ENCODE measurements around the gene LRRTM2.

The LRRTM2 gene

GRCh38 chr5:138876811-138877210 is 1.7 kb upstream of the LRRTM2 start:
- Histone ChIP-seq H3K4me1 (ENCODE audit: insufficient read depth, low read length) (no peaks in the 10 kb centered on the region), H3K27me3 (ENCODE audit: insufficient read depth, low read length, poor library complexity) (no peaks in the 10 kb centered on the region), H3K9me3 (ENCODE audit: insufficient read depth, low read length, severe bottlenecking) (no peaks in the 10 kb centered on the region), H3K4me2 (ENCODE audit: insufficient read depth, low read length) (no peak overlapping the region), H3K27ac (ENCODE audit: low read length) (no peak overlapping the region), H3K4me3 (ENCODE audit: low read depth in 1 of 2, low read length in 2 of 2) (no peak overlapping the region), H3K9ac (ENCODE audit: low read depth, low read length) (no peak overlapping the region), H4K20me1 (ENCODE audit: insufficient read depth, low read length) (no peaks in the 10 kb centered on the region), H3K36me3 (ENCODE audit: insufficient read depth, low read length) (no peaks in the 10 kb centered on the region), H2AFZ (ENCODE audit: low read depth, low read length) (no peak overlapping the region), H3K79me2 (ENCODE audit: insufficient read depth, low read length) (no peaks in the 10 kb centered on the region)
- DNase-seq (no peak), ATAC-seq (ENCODE audit: insufficient read depth, low read depth) (no peak)
- TF ChIP-seq EZH2 (IDR thresholded peaks at IDR 0.05; ENCODE audit: borderline replicate concordance, low read depth, low read length, severe bottlenecking) (no peak), CTCF (IDR thresholded peaks at IDR 0.05; ENCODE audit: borderline replicate concordance, extremely low read depth, low read length, poor library complexity, severe bottlenecking) (no peak)

GRCh38 chr5:138875946-138876345 is 811 bp upstream of the LRRTM2 start:
- no peak overlapping the region for H3K9ac ChIP-seq (ENCODE audit: low read depth, low read length)
- H3K27ac ChIP-seq (ENCODE audit: low read length), result no peak overlapping the region
- H3K4me1 ChIP-seq (ENCODE audit: insufficient read depth, low read length), result no peaks in the 10 kb centered on the region
- ATAC-seq (ENCODE audit: insufficient read depth, low read depth), result no peak
- H3K4me3 ChIP-seq (ENCODE audit: low read depth in 1 of 2, low read length in 2 of 2), result no peak overlapping the region
- H3K27me3 ChIP-seq (ENCODE audit: insufficient read depth, low read length, poor library complexity), result no peaks in the 10 kb centered on the region
- no peak overlapping the region for H2AFZ ChIP-seq (ENCODE audit: low read depth, low read length)
- H3K9me3 ChIP-seq (ENCODE audit: insufficient read depth, low read length, severe bottlenecking), result no peaks in the 10 kb centered on the region
- DNase-seq, result no peak
- no peaks in the 10 kb centered on the region for H3K36me3 ChIP-seq (ENCODE audit: insufficient read depth, low read length)
- H3K79me2 ChIP-seq (ENCODE audit: insufficient read depth, low read length), result no peaks in the 10 kb centered on the region
- no peak overlapping the region for H3K4me2 ChIP-seq (ENCODE audit: insufficient read depth, low read length)
- no peaks in the 10 kb centered on the region for H4K20me1 ChIP-seq (ENCODE audit: insufficient read depth, low read length)
- TF ChIP-seq CTCF (IDR thresholded peaks at IDR 0.05; ENCODE audit: borderline replicate concordance, extremely low read depth, low read length, poor library complexity, severe bottlenecking) (no peak), EZH2 (IDR thresholded peaks at IDR 0.05; ENCODE audit: borderline replicate concordance, low read depth, low read length, severe bottlenecking) (no peak)

- ATAC-seq (ENCODE audit: insufficient read depth, low read depth), result no peak
- H3K4me3 ChIP-seq (ENCODE audit: low read depth in 1 of 2, low read length in 2 of 2), result no peak overlapping the region
- H3K36me3 ChIP-seq (ENCODE audit: insufficient read depth, low read length), result no peaks in the 10 kb centered on the region
- no peak for DNase-seq
- H3K4me2 ChIP-seq (ENCODE audit: insufficient read depth, low read length), result no peak overlapping the region
- TF ChIP-seq CTCF (IDR thresholded peaks at IDR 0.05; ENCODE audit: borderline replicate concordance, extremely low read depth, low read length, poor library complexity, severe bottlenecking) (no peak), EZH2 (IDR thresholded peaks at IDR 0.05; ENCODE audit: borderline replicate concordance, low read depth, low read length, severe bottlenecking) (no peak)
- no peak overlapping the region for H3K9ac ChIP-seq (ENCODE audit: low read depth, low read length)
- no peak overlapping the region for H2AFZ ChIP-seq (ENCODE audit: low read depth, low read length)
- H3K27ac ChIP-seq (ENCODE audit: low read length), result no peak overlapping the region
- no peaks in the 10 kb centered on the region for H3K9me3 ChIP-seq (ENCODE audit: insufficient read depth, low read length, severe bottlenecking)
- no peaks in the 10 kb centered on the region for H4K20me1 ChIP-seq (ENCODE audit: insufficient read depth, low read length)
- no peaks in the 10 kb centered on the region for H3K27me3 ChIP-seq (ENCODE audit: insufficient read depth, low read length, poor library complexity)
- no peaks in the 10 kb centered on the region for H3K4me1 ChIP-seq (ENCODE audit: insufficient read depth, low read length)
- no peaks in the 10 kb centered on the region for H3K79me2 ChIP-seq (ENCODE audit: insufficient read depth, low read length)
Observed at GRCh38 chr5:138875552-138875875, 379 bp upstream of the LRRTM2 start.

- no peak overlapping the region for H2AFZ ChIP-seq (ENCODE audit: low read depth, low read length)
- H3K4me1 ChIP-seq (ENCODE audit: insufficient read depth, low read length), result no peaks in the 10 kb centered on the region
- no peak overlapping the region for H3K9ac ChIP-seq (ENCODE audit: low read depth, low read length)
- H3K4me2 ChIP-seq (ENCODE audit: insufficient read depth, low read length), result no peak overlapping the region
- no peaks in the 10 kb centered on the region for H3K27me3 ChIP-seq (ENCODE audit: insufficient read depth, low read length, poor library complexity)
- H3K27ac ChIP-seq (ENCODE audit: low read length), result no peak overlapping the region
- DNase-seq (no peak), ATAC-seq (ENCODE audit: insufficient read depth, low read depth) (no peak)
- no peaks in the 10 kb centered on the region for H3K79me2 ChIP-seq (ENCODE audit: insufficient read depth, low read length)
- H3K9me3 ChIP-seq (ENCODE audit: insufficient read depth, low read length, severe bottlenecking), result no peaks in the 10 kb centered on the region
- no peaks in the 10 kb centered on the region for H3K36me3 ChIP-seq (ENCODE audit: insufficient read depth, low read length)
- H4K20me1 ChIP-seq (ENCODE audit: insufficient read depth, low read length), result no peaks in the 10 kb centered on the region
- TF ChIP-seq CTCF (IDR thresholded peaks at IDR 0.05; ENCODE audit: borderline replicate concordance, extremely low read depth, low read length, poor library complexity, severe bottlenecking) (no peak), EZH2 (IDR thresholded peaks at IDR 0.05; ENCODE audit: borderline replicate concordance, low read depth, low read length, severe bottlenecking) (no peak)
- no peak overlapping the region for H3K4me3 ChIP-seq (ENCODE audit: low read depth in 1 of 2, low read length in 2 of 2)
Observed at GRCh38 chr5:138874241-138874640, 894 bp downstream of the LRRTM2 start.
